H7 (cell line): ENCODE results near the gene ARMH3. TPM values are rescaled to one million over a fixed set of nuclear protein-coding genes. Genes with fewer than 3 reads are reported as not detected.

ENCODE experiments used
- DNase-seq: peaks from one replicate; pipeline ENCODE4 v3.0.0; 2012
- H3K27me3 ChIP-seq: 2 replicates; pipeline ENCODE4 v1.6.0; 2011; ENCODE audit warnings: mild to moderate bottlenecking, low read length; ENCODE audit not compliant: control insufficient read depth, insufficient read depth
- H3K36me3 ChIP-seq: replicated peaks from 2 replicates; pipeline ENCODE4 v1.5.1; 2011; ENCODE audit warnings: low read length; ENCODE audit not compliant: control insufficient read depth, insufficient read depth
- H3K4me3 ChIP-seq: 2 replicates; pipeline ENCODE4 v1.5.1; 2011; ENCODE audit warnings: low read depth, mild to moderate bottlenecking, control low read depth, low read length, moderate library complexity; ENCODE audit not compliant: insufficient read depth
- total RNA-seq: library from RNA; depleted of rRNA; stranded (reverse); fragments of >200 nt; shearing (Covaris generic); gene quantifications from 2 replicates; pipeline ENCODE4 v1.2.3, GENCODE V29; 2014

ARMH3 gene
- total RNA-seq, 1 experiment from 2014 or later = 4.4 TPM

DNA sequence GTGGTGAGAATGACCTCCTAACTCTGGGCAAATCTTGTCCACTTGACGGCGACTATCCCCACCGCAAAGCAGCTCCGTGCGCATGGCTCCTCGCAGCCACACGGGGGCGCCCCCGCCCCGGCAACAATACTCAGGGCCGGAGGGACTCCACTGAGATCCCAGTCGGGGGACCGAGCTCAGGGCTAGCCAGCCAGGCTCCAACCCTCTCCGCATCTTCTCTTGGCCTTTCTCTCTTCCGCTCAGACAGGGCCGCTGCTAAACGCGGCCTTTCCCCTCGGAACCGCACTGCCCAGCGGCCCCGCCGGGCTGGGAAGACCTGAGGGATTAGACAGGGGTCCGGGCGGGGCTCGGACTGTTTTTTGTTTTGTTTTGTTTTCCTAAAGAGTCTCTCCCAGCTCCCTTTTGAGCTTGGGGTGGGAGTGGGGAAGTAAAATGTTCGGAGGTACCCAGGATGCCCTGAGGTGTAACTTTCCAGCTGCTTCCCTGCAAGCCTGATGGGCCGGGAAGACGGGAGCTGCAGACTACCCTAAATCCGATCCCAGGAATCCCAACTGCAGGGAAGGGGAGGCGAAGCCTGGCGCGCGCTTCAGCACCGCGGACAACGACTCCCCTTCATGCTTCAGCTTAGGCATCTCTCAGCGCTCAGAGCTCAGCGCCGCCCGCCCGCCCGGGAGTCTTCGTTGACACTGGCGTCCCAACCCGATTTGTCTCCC lies 215.1 kb downstream of the ARMH3 start:
- no peaks in the 10 kb centered on the region for H3K36me3 ChIP-seq
- H3K27me3 ChIP-seq = peaks cover 19% of the 10 kb centered on the region
- H3K4me3 ChIP-seq = peak overlapping the region; percentile 63; the same call in 1 of the 2 replicates
- DNase-seq = peak; percentile 94

DNA sequence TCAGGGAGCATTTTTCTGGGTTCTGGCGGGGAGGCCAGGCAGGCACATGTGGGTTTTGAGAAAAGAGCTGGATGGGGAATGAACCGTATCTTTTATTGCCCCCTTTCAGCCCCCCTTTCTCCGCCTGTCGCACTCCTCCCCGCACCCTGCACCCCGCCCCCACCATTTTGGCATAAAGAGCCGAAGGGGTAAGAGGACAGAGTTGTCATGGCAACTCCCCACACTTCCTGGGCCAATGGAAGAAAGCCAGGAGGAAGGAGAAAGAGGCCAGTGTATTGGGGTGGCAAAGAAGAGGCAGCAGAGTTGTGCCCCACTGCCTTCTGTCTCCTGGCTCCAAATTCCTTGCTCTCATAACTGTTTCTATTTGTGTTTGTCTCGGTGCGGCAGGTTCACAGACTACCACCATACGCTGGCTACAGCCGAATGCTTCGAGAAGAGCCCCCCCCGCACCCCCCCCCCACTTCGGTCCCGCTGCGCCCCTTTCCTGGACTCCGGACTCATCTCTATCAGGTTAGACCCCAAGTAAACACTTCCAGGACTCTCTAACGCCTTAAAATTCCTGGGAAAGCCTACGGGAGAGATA lies 215.8 kb downstream of the ARMH3 start:
- DNase-seq = peak; percentile 83
- Histone ChIP-seq H3K4me3 (peak overlapping the region; percentile 63), H3K36me3 (no peaks in the 10 kb centered on the region), H3K27me3 (peaks cover 19% of the 10 kb centered on the region)

DNA sequence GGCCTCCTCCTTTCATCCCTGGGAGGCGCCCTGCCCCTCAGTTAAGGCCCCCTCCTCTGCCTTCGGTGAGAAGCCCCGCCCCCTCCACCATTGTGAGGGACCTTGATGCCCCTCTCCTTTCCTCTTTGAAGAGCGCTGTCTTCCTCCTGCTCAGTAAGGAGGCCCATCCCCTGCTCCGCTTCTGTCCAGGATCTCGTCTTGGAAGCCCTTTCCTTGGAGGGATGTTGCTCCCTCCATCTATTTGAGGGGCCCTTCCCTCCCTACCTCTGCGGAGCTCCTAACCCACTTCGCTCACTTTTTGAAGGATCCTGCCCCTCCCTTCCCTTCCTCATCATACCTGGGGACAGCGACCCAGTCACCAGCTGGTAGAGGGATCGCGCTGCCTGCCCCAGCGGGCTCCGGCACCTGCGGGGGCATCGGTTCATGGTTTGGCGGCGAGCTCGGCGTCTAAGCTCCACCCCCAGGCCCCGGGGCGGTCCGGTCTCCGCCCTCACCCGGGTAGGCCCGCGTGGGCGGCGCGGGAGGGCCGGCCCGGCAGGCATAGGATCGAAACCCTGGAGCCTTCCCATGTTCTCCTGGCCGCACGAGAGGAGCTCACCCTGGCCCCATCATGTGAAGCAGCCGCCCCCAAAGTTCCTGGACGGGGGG lies 216.4 kb downstream of the ARMH3 start:
- Histone ChIP-seq H3K36me3 (no peaks in the 10 kb centered on the region), H3K4me3 (peak overlapping the region; percentile 63), H3K27me3 (peaks cover 19% of the 10 kb centered on the region)
- peak; percentile 95 for DNase-seq

DNA sequence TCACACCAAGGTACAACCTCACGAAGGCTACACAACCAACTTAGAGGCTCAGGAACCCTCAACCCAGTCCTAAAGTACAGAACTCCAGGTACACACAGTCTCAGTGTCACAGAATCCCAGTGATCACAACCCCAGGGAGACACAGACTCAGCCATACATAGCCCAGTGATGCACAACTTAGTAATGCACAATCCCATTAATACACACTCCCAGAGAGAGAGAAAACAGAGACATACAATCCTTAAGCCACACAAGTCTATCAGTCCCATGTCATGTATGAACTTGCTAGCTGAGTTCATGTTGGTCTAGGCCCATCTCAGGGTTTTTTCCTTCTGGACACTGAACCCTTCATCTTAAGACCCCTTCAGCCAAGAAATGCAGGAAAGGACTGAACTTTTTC lies 217.0 kb downstream of the ARMH3 start:
- no peak for DNase-seq
- H3K36me3 ChIP-seq = no peaks in the 10 kb centered on the region
- H3K4me3 ChIP-seq = no peak overlapping the region
- peaks cover 19% of the 10 kb centered on the region for H3K27me3 ChIP-seq

DNA sequence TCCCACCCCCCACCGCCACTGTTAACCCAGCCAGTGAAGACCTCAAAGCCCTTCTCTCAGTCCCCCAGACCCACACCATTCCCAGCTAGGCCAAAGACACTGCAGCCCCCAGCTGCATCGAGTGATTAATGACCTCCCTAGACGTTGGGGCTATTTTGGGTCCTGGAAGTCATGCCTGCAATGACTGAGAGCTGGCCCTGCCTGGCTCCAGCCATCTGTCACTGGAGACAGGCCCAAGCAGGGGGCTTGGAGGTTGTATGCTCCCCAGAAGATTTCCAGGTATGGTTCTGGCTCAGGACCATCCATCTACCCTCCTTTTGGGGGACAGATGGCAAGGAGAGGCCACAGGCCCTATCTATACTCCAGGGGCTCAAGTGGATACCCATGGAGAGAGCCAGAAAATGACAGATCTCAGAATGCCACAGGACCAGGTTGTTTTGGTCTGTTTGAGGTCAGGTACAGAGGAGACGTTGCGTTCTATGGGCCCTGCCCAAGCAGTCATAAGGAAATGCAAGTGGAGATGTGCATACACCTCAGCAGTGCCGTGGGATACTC lies 217.5 kb downstream of the ARMH3 start:
- DNase-seq = no peak
- Histone ChIP-seq H3K4me3 (no peak overlapping the region), H3K36me3 (no peaks in the 10 kb centered on the region)

DNA sequence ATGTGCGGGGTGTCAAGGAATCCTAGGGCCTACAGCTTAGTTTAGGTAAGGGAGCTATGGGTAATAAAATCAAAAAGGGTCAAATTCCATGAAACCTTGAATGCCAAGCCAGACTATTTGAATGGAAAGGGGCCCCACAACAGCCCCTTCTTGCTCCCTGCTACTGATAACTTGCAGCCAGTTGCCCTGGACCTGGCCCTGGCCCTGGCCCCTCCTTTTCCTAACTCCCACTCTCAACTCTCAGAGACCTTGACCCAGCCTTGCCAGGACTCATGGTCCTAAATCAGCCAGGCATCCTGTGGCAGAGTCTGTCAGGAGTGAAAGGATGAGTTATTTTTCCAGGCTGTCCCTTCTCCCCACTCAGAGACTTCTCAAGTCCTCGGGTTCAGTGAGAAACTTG lies 218.2 kb downstream of the ARMH3 start:
- no peak overlapping the region for H3K4me3 ChIP-seq
- peaks cover 13% of the 10 kb centered on the region for H3K27me3 ChIP-seq
- no peak for DNase-seq
- H3K36me3 ChIP-seq = no peaks in the 10 kb centered on the region

More for the DNA sequence above, 217.5 kb downstream of the ARMH3 start:
- H3K27me3 ChIP-seq = peaks cover 19% of the 10 kb centered on the region

DNA sequence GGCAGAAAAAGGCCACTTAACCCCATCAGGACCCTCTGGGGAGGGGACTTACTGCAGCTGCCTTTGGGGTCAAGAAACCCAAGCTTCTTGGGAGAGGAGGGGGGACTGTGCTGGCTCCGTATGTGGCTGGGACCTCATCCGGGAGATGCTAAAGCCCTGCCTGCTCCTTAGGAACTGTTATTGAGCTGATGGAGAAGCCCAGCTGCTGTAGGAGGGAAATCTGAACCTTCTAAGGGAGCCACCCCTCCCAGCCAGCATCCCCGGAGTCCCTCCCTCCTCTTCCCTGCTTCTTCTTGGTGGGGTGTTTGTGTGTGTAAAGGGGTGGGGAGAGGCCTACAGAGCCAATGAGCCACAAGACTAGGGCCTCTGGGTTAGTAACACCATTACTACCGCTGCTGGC lies 220.6 kb downstream of the ARMH3 start:
- DNase-seq = peak; percentile 45

DNA sequence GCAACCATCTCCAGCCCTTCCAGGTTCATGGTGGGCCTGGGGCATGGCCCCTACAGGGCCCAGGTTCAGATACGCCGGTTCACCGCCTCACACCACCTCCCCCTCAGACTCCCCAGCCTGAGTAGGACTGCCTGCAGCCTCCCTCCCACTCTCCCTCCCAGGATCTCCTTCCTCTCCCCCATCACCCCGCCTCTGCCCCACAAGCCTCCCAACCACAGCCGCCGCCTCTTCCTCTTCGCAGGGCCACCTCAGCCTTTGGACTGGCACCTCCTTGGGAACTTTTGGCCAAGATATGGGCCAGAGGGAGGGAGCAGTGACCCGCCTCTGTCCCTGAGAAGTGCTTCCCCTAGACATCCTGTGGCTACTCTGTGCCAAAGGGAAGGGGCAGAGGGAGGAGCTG lies 221.6 kb downstream of the ARMH3 start:
- Histone ChIP-seq H3K4me3 (no peak overlapping the region), H3K27me3 (no peaks in the 10 kb centered on the region), H3K36me3 (no peaks in the 10 kb centered on the region)
- DNase-seq = peak; percentile 25

More for the DNA sequence above, 220.6 kb downstream of the ARMH3 start:
- Histone ChIP-seq H3K4me3 (no peak overlapping the region), H3K27me3 (no peaks in the 10 kb centered on the region), H3K36me3 (no peaks in the 10 kb centered on the region)

DNA sequence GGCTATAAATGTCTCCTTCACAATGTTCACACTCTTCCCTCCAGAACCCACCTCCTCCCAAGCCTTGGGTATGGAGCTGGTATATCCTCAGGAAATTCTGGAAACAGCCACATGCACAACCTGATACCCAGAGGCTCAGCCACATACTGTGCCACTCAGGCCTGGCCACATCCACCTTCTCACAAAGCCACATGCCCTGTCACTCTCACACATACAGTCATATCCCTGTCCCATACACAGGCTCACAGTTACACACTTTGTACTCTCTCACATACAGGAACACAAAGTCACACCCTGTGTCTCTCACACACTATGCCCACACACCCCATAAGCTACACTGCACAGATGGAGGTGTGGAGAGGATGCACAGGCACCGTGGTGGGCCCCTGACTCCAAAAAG lies 222.5 kb downstream of the ARMH3 start:
- Histone ChIP-seq H3K36me3 (no peaks in the 10 kb centered on the region), H3K4me3 (no peak overlapping the region), H3K27me3 (no peaks in the 10 kb centered on the region; the same call in 1 of the 2 replicates)
- DNase-seq = no peak

DNA sequence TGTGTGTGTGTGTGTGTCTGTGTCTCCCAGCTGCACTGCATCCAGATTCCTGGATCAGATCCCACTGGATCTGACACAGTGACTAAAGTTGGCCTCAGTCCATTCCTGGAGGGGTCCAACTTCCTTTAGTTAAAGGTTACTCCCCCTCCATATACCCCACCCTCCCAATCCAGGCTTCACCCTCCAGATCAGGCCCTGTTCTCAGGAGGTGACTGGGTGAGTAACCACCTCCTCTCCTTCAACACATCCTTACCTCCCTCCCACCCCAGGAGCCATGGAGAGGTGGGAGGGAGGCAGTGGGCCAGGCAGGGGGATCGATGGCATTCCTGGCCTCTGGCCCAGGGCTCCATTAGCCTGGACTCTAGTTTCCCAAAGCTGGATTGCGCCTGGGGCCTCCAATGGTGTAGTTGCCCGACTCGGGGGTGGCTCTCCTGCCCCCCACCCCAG lies 223.6 kb downstream of the ARMH3 start:
- H3K4me3 ChIP-seq = no peak overlapping the region
- H3K27me3 ChIP-seq = no peaks in the 10 kb centered on the region; the same call in 1 of the 2 replicates
- H3K36me3 ChIP-seq = no peaks in the 10 kb centered on the region
- DNase-seq = peak; percentile 40

DNA sequence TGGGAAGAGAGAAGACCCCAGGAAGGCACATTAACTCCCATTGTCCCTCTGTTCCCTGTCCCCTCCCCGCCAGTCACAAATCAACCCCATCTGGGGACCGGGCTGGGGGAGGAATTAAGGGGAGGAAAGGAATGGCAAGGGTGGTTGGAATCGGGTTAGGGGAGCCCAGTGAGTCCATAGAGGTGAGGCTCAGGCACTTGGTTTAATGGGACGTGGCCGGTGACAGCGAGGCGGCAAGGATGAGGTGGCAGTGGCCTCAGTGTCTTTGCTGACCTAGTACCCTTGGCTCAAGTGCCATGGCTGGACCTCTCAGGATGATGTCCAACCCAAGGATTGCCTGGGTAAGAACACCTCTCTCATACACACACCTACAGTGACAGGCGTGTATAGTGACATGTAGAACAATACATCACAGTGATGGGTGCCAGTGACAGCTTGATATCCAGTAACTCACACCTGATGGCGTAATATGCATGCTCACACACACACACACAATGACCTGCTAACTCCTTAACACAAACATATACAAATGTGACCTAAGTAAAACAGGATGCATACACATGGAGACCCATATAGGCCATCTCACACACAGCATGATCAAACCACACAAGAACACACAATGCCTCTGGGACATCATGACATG lies 224.7 kb downstream of the ARMH3 start:
- Histone ChIP-seq H3K4me3 (peak overlapping the region; percentile 61), H3K27me3 (no peaks in the 10 kb centered on the region; the same call in 1 of the 2 replicates), H3K36me3 (no peaks in the 10 kb centered on the region)
- no peak for DNase-seq

DNA sequence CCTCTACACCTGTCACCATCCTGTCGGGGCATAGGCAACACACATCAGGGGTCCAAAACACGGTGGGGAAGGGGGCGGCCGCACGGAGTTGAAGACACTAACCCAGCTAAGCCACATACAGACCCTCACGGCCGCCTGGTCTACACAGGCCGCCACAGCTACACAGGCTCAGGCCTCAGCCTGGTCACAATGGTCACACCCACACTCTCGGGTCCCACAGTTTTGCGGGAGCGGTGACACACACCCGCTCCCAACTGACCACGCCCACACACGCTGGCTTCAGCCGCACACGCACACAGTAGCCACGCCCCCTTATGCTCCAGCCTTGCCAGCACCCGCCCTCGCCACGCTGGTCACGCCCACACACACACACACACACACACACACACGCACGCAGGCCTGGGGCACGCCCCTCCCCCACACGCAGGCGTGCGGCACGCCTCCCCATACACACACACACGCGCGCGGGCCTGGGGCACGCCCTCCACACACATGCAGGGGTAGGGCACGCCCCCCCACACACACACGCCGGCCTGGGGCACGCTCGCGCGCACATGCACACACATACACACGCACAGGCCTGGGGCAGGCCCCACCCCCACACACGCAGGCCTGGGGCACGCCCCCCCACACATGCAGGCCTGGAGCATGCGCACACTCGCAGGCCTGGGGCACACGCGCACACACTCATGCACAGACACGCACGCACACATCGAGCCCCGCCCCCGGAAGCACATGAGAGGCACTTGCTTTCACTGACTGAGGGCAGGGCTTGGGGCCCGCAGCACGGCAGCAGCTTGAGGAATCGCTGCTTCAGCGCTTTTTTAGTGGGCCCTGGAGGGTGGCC lies 225.4 kb downstream of the ARMH3 start:
- peak; percentile 93 for DNase-seq
- Histone ChIP-seq H3K27me3 (no peaks in the 10 kb centered on the region; the same call in 1 of the 2 replicates), H3K36me3 (no peaks in the 10 kb centered on the region), H3K4me3 (peak overlapping the region; percentile 61)

DNA sequence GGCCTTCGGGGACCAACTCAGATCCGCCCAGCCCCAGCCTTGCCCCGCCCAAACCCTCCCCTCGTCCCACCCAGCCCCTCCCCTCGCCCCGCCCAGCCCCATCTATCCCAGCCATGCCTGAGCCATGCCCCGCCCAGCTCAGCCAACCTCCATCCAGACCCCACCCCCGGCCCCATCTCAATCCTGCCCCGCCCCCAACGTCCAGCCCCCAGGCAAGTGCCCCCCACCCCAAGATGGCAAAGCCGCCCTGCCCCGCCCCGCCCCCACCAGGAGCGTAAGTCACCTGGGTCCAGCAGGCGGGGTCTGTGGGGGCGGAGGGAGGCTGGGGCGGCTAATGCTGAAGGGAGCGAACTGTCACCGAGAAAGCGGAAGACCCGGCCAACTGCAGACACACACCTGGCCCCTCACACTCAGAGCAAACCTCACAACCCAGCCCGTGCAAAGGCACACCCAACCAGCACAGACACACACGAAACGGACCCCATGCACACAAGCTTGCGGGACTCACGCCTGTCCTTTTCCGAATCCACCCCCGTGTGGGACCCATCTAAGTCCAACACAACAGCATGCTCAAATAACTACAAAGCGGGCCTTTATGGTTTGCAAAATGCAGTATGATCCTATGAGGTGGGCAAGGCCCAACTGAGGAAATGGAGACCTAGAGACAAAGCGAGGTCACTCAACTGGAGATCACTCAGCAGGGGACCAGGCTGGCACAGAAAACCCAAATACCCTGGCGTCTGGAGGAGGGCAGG lies 226.2 kb downstream of the ARMH3 start:
- H3K27me3 ChIP-seq = no peaks in the 10 kb centered on the region; the same call in 1 of the 2 replicates
- H3K4me3 ChIP-seq = peak overlapping the region; percentile 61

More for the DNA sequence above, 226.2 kb downstream of the ARMH3 start:
- DNase-seq = peak; percentile 99
- no peaks in the 10 kb centered on the region for H3K36me3 ChIP-seq
